ENCODE results near the gene SH2B3.
A peak's percentile ranks its signal among the peaks of the same experiment; 100 is the strongest.
"Not testable (repeated sequence)": the region's sequence is repeated elsewhere in the genome, so short reads cannot be mapped to it uniquely, and the experiment has no call there.

SH2B3 gene

GRCh38 chr12:111471236-111471635 is 65.5 kb downstream of the SH2B3 start:
- no peak for TF ChIP-seq CTCF (conservative IDR thresholded peaks at IDR 0.05; ENCODE audit: low read length)
- no peak for DNase-seq (ENCODE audit: low read depth)
- no peak overlapping the region for H3K4me3 ChIP-seq (ENCODE audit: low read length)

- H3K4me3 ChIP-seq (ENCODE audit: low read length), result no peak overlapping the region
- no peak for DNase-seq (ENCODE audit: low read depth)
- TF ChIP-seq CTCF (conservative IDR thresholded peaks at IDR 0.05; ENCODE audit: low read length), result peak; percentile 29
Measured at GRCh38 chr12:111482462-111482861, 76.7 kb downstream of the SH2B3 start.

- no peak for DNase-seq (ENCODE audit: low read depth)
- H3K4me3 ChIP-seq (ENCODE audit: low read length), result no peak overlapping the region
- TF ChIP-seq CTCF (conservative IDR thresholded peaks at IDR 0.05; ENCODE audit: low read length), result no peak
Measured at GRCh38 chr12:111488271-111488670, 82.5 kb downstream of the SH2B3 start.

- DNase-seq (ENCODE audit: low read depth), result no peak
- TF ChIP-seq CTCF (conservative IDR thresholded peaks at IDR 0.05; ENCODE audit: low read length), result no peak
- H3K4me3 ChIP-seq (ENCODE audit: low read length), result no peak overlapping the region
Measured at GRCh38 chr12:111488798-111489197, 83.1 kb downstream of the SH2B3 start.

GRCh38 chr12:111492979-111493378 is 87.3 kb downstream of the SH2B3 start:
- DNase-seq (ENCODE audit: low read depth), result peak; percentile 47
- not testable (repeated sequence) for H3K4me3 ChIP-seq (ENCODE audit: low read length)

- H3K4me3 ChIP-seq (ENCODE audit: low read length), result no peak overlapping the region
- no peak for DNase-seq (ENCODE audit: low read depth)
- TF ChIP-seq CTCF (conservative IDR thresholded peaks at IDR 0.05; ENCODE audit: low read length), result no peak
Measured at GRCh38 chr12:111494676-111495075, 89.0 kb downstream of the SH2B3 start.
